HepG2 (cell line): ENCODE data around the gene TRIM15. TPM values are rescaled to one million over a fixed set of nuclear protein-coding genes. Genes with fewer than 3 reads are reported as not detected.

ENCODE experiments used
- ARNT2 ChIP-seq: sonication (generic); formaldehyde crosslinking; IDR thresholded peaks from 2 replicates; pipeline ENCODE4 v1.8.0; 2022; ENCODE audit warnings: mild to moderate bottlenecking, low read depth, missing genetic modification reagents, moderate library complexity
- ATF1 ChIP-seq: IDR thresholded peaks from 2 replicates; pipeline ENCODE4 v1.6.1; 2016; ENCODE audit warnings: mild to moderate bottlenecking, control low read depth
- IRF2 ChIP-seq: IDR thresholded peaks from 2 replicates; pipeline ENCODE4 v1.6.1; 2018; ENCODE audit warnings: missing genetic modification reagents, missing compliant biosample characterization
- SIX1 ChIP-seq: sonication (generic); formaldehyde crosslinking; IDR thresholded peaks from 2 replicates; pipeline ENCODE4 v1.4.0; 2020; ENCODE audit warnings: missing genetic modification reagents, borderline replicate concordance
- SSRP1 ChIP-seq: IDR thresholded peaks from 2 replicates; pipeline ENCODE4 v1.6.1; 2016; ENCODE audit warnings: control low read depth
- ZNF761 ChIP-seq: sonication (generic); formaldehyde crosslinking; conservative IDR thresholded peaks from 2 replicates; pipeline ENCODE4 v1.4.0; 2020; ENCODE audit warnings: mild to moderate bottlenecking, missing genetic modification reagents
- ZNF816 ChIP-seq: sonication (generic); formaldehyde crosslinking; IDR thresholded peaks from 2 replicates; pipeline ENCODE4 v1.8.0; 2022; ENCODE audit warnings: missing genetic modification reagents, mild to moderate bottlenecking, borderline replicate concordance
- polyA plus RNA-seq, 8 experiments: library from polyadenylated mRNA; depleted of rRNA in 3 of 8; stranded (reverse) in 7 of 8; unstranded in 1 of 8; fragments of >200 nt; fragmentation: Illumina TruSeq in 4 of 8; extraction: Trizol in 4 of 8; gene quantifications; 2 replicates each; pipeline versions ENCODE4 v1.2.1 to v1.2.3, GENCODE V29; 2011 to 2016; ENCODE audit warnings: low read depth in 4 of 8, missing spikeins in 1 of 8, mixed read lengths in 1 of 8; ENCODE audit not compliant: insufficient read depth in 1 of 8
- total RNA-seq, 5 experiments: library from RNA; depleted of rRNA; stranded (reverse); fragments of >200 nt; fragmentation: Illumina TruSeq; extraction: Trizol; gene quantifications; 2 replicates each; pipeline ENCODE4 v1.2.3, GENCODE V29; 2016; ENCODE audit warnings: low read depth in 1 of 5
- TF ChIP-seq, protein P1 (sequence below): sonication (generic); formaldehyde crosslinking; IDR thresholded peaks from 2 replicates; pipeline ENCODE4 v1.8.1; 2022; ENCODE audit warnings: mild to moderate bottlenecking, missing genetic modification reagents
- TF ChIP-seq, protein P2 (sequence below), 2 experiments: sonication (generic) in 1 of 2; formaldehyde crosslinking in 1 of 2; IDR thresholded peaks; 2 replicates each; pipeline versions ENCODE4 v1.6.1 to v1.9.0; 2014 to 2022; ENCODE audit warnings: antibody characterized with exemption in 1 of 2, borderline replicate concordance in 1 of 2, inconsistent platforms in 1 of 2, low read depth in 1 of 2, missing genetic modification reagents in 1 of 2
- TF ChIP-seq, protein P3 (sequence below): sonication (generic); formaldehyde crosslinking; IDR thresholded peaks from 2 replicates; pipeline ENCODE4 v1.5.0; 2020; ENCODE audit warnings: mild to moderate bottlenecking, missing genetic modification reagents, borderline replicate concordance

Gene TRIM15
- total and polyA plus RNA-seq, 2 of the 13 experiments (the other 11 are each of a cell fraction or from before 2014, with no cell fraction given), result 35.1 to 38.2 TPM

- TF ChIP-seq, protein P1, sequence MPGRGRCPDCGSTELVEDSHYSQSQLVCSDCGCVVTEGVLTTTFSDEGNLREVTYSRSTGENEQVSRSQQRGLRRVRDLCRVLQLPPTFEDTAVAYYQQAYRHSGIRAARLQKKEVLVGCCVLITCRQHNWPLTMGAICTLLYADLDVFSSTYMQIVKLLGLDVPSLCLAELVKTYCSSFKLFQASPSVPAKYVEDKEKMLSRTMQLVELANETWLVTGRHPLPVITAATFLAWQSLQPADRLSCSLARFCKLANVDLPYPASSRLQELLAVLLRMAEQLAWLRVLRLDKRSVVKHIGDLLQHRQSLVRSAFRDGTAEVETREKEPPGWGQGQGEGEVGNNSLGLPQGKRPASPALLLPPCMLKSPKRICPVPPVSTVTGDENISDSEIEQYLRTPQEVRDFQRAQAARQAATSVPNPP (CRISPR knock-in tag), result peak; percentile 84; the same call in 1 of the 2 replicates
- TF ChIP-seq, protein P2, sequence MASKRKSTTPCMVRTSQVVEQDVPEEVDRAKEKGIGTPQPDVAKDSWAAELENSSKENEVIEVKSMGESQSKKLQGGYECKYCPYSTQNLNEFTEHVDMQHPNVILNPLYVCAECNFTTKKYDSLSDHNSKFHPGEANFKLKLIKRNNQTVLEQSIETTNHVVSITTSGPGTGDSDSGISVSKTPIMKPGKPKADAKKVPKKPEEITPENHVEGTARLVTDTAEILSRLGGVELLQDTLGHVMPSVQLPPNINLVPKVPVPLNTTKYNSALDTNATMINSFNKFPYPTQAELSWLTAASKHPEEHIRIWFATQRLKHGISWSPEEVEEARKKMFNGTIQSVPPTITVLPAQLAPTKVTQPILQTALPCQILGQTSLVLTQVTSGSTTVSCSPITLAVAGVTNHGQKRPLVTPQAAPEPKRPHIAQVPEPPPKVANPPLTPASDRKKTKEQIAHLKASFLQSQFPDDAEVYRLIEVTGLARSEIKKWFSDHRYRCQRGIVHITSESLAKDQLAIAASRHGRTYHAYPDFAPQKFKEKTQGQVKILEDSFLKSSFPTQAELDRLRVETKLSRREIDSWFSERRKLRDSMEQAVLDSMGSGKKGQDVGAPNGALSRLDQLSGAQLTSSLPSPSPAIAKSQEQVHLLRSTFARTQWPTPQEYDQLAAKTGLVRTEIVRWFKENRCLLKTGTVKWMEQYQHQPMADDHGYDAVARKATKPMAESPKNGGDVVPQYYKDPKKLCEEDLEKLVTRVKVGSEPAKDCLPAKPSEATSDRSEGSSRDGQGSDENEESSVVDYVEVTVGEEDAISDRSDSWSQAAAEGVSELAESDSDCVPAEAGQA (IDR thresholded peaks at IDR 0.05; ENCODE audit: low read depth), result peak; percentile 5; the same call in 1 of the 2 replicates
- TF ChIP-seq, protein P2 (CRISPR knock-in tag; IDR thresholded peaks at IDR 0.05; ENCODE audit: borderline replicate concordance), result no peak
- TF ChIP-seq SSRP1 (CRISPR knock-in tag) (no peak), ZNF816 (peak; percentile 84; the same call in 1 of the 2 replicates), ZNF761 (CRISPR knock-in tag) (peak; percentile 94), ARNT2 (peak; percentile 91), IRF2 (CRISPR knock-in tag) (peak; percentile 88), SIX1 (CRISPR knock-in tag) (no peak), ATF1 (peak; percentile 95)
- TF ChIP-seq, protein P3, sequence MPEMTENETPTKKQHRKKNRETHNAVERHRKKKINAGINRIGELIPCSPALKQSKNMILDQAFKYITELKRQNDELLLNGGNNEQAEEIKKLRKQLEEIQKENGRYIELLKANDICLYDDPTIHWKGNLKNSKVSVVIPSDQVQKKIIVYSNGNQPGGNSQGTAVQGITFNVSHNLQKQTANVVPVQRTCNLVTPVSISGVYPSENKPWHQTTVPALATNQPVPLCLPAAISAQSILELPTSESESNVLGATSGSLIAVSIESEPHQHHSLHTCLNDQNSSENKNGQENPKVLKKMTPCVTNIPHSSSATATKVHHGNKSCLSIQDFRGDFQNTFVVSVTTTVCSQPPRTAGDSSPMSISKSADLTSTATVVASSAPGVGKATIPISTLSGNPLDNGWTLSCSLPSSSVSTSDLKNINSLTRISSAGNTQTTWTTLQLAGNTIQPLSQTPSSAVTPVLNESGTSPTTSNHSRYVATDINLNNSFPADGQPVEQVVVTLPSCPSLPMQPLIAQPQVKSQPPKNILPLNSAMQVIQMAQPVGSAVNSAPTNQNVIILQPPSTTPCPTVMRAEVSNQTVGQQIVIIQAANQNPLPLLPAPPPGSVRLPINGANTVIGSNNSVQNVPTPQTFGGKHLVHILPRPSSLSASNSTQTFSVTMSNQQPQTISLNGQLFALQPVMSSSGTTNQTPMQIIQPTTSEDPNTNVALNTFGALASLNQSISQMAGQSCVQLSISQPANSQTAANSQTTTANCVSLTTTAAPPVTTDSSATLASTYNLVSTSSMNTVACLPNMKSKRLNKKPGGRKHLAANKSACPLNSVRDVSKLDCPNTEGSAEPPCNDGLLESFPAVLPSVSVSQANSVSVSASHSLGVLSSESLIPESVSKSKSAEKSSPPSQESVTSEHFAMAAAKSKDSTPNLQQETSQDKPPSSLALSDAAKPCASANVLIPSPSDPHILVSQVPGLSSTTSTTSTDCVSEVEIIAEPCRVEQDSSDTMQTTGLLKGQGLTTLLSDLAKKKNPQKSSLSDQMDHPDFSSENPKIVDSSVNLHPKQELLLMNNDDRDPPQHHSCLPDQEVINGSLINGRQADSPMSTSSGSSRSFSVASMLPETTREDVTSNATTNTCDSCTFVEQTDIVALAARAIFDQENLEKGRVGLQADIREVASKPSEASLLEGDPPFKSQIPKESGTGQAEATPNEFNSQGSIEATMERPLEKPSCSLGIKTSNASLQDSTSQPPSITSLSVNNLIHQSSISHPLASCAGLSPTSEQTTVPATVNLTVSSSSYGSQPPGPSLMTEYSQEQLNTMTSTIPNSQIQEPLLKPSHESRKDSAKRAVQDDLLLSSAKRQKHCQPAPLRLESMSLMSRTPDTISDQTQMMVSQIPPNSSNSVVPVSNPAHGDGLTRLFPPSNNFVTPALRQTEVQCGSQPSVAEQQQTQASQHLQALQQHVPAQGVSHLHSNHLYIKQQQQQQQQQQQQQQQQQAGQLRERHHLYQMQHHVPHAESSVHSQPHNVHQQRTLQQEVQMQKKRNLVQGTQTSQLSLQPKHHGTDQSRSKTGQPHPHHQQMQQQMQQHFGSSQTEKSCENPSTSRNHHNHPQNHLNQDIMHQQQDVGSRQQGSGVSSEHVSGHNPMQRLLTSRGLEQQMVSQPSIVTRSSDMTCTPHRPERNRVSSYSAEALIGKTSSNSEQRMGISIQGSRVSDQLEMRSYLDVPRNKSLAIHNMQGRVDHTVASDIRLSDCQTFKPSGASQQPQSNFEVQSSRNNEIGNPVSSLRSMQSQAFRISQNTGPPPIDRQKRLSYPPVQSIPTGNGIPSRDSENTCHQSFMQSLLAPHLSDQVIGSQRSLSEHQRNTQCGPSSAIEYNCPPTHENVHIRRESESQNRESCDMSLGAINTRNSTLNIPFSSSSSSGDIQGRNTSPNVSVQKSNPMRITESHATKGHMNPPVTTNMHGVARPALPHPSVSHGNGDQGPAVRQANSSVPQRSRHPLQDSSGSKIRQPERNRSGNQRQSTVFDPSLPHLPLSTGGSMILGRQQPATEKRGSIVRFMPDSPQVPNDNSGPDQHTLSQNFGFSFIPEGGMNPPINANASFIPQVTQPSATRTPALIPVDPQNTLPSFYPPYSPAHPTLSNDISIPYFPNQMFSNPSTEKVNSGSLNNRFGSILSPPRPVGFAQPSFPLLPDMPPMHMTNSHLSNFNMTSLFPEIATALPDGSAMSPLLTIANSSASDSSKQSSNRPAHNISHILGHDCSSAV, result peak; percentile 75; the same call in 1 of the 2 replicates
Measured at GRCh38 chr6:30212865-30213666, 49.7 kb downstream of the TRIM15 start, which contains the start of gene TRIM26 (continued).
